HEK293 (cell line): ENCODE results near the gene MAU2.

Experiments
- CTCF ChIA-PET: fragments of 350-600 bp; formaldehyde crosslinking; extraction: SDS; loops from one replicate; lab custom pipeline; 2021; ENCODE audit warnings: antibody characterized with exemption; lab: Yijun Ruan, JAX
- POLR2A ChIA-PET: fragments of 300-600 bp; formaldehyde crosslinking; extraction: SDS; loops from one replicate; lab custom pipeline; 2020; ENCODE audit warnings: antibody characterized with exemption, inconsistent platforms; lab: Yijun Ruan, JAX
- H3K27ac ChIP-seq: fragments of 200-500 bp; sonication (Bioruptor generic); 2 replicates; pipeline ENCODE4 v1.5.1; 2014; ENCODE audit warnings: low read depth, low read length, control low read depth, inconsistent platforms; ENCODE audit errors: extremely low read depth
- H3K36me3 ChIP-seq, 2 experiments: fragments of 200-500 bp in 1 of 2; sonication (Bioruptor generic) in 1 of 2; 1 replicate in 1 of 2; 2 replicates in 1 of 2; pipeline ENCODE4 v1.5.1; 2014 to 2017; ENCODE audit warnings: inconsistent platforms in 2 of 2, low read length in 2 of 2; ENCODE audit not compliant: control insufficient read depth in 2 of 2, insufficient read depth in 1 of 2
- H3K4me1 ChIP-seq: fragments of 200-500 bp; sonication (Bioruptor generic); 2 replicates; pipeline ENCODE4 v1.5.1; 2014; ENCODE audit warnings: mild to moderate bottlenecking, low read length, inconsistent platforms; ENCODE audit not compliant: control insufficient read depth, insufficient read depth
- H3K4me3 ChIP-seq: 2 replicates; pipeline ENCODE4 v1.5.1; 2011; ENCODE audit warnings: low read depth, mild to moderate bottlenecking, control low read depth, low read length, moderate library complexity
- H3K9me3 ChIP-seq: fragments of 200-500 bp; sonication (Bioruptor generic); 2 replicates; pipeline ENCODE4 v1.5.1; 2014; ENCODE audit warnings: low read depth, low read length, inconsistent platforms; ENCODE audit not compliant: control insufficient read depth, insufficient read depth
- AEBP2 ChIP-seq: fragments of 450-650 bp; formaldehyde crosslinking; IDR thresholded peaks from 2 replicates; pipeline ENCODE4 v1.5.1; 2016; ENCODE audit warnings: missing biosample characterization, missing genetic modification characterization, borderline replicate concordance
- BCL11A ChIP-seq: fragments of 450-650 bp; formaldehyde crosslinking; IDR thresholded peaks from 2 replicates; pipeline ENCODE4 v1.5.1; 2016; ENCODE audit warnings: low read depth, missing biosample characterization, missing genetic modification characterization
- GFI1B ChIP-seq: fragments of 450-650 bp; formaldehyde crosslinking; IDR thresholded peaks from 2 replicates; pipeline ENCODE4 v1.5.1; 2016; ENCODE audit warnings: missing biosample characterization, missing genetic modification characterization
- MYNN ChIP-seq: fragments of 450-650 bp; formaldehyde crosslinking; IDR thresholded peaks from 2 replicates; pipeline ENCODE4 v1.5.1; 2016; ENCODE audit warnings: missing biosample characterization, missing genetic modification characterization, borderline replicate concordance
- PATZ1 ChIP-seq: fragments of 450-650 bp; formaldehyde crosslinking; IDR thresholded peaks from 2 replicates; pipeline ENCODE4 v1.5.1; 2016; ENCODE audit warnings: missing biosample characterization, missing genetic modification characterization
- ZBTB11 ChIP-seq: fragments of 450-650 bp; formaldehyde crosslinking; conservative IDR thresholded peaks from 2 replicates; pipeline ENCODE4 v1.5.1; 2016; ENCODE audit warnings: low read depth, missing biosample characterization, missing genetic modification characterization
- ZBTB49 ChIP-seq: fragments of 450-650 bp; formaldehyde crosslinking; IDR thresholded peaks from 2 replicates; pipeline ENCODE4 v1.5.1; 2016; ENCODE audit warnings: missing biosample characterization, missing genetic modification characterization, low read depth
- ZBTB7A ChIP-seq: fragments of 450-650 bp; formaldehyde crosslinking; IDR thresholded peaks from 2 replicates; pipeline ENCODE4 v1.5.1; 2016; ENCODE audit warnings: low read depth, missing biosample characterization, missing genetic modification characterization
- ZNF16 ChIP-seq: fragments of 450-650 bp; formaldehyde crosslinking; IDR thresholded peaks from 2 replicates; pipeline ENCODE4 v1.5.1; 2016; ENCODE audit warnings: low read depth, missing biosample characterization, missing genetic modification characterization
- ZNF202 ChIP-seq: fragments of 450-650 bp; formaldehyde crosslinking; IDR thresholded peaks from 2 replicates; pipeline ENCODE4 v1.5.1; 2016; ENCODE audit warnings: missing biosample characterization, missing genetic modification characterization, borderline replicate concordance
- ZNF221 ChIP-seq: fragments of 450-650 bp; formaldehyde crosslinking; IDR thresholded peaks from 2 replicates; pipeline ENCODE4 v1.5.1; 2017; ENCODE audit warnings: missing biosample characterization, missing genetic modification characterization, borderline replicate concordance
- ZNF335 ChIP-seq: fragments of 450-650 bp; formaldehyde crosslinking; conservative IDR thresholded peaks from 2 replicates; pipeline ENCODE4 v1.5.1; 2016; ENCODE audit warnings: missing biosample characterization, missing genetic modification characterization
- ZNF398 ChIP-seq: fragments of 450-650 bp; formaldehyde crosslinking; IDR thresholded peaks from 2 replicates; pipeline ENCODE4 v1.5.1; 2017; ENCODE audit warnings: missing biosample characterization, missing genetic modification characterization
- ZNF513 ChIP-seq: fragments of 450-650 bp; IDR thresholded peaks from 2 replicates; pipeline ENCODE4 v1.5.1; 2018; ENCODE audit warnings: missing biosample characterization, missing genetic modification characterization
- ZNF549 ChIP-seq: fragments of 450-650 bp; IDR thresholded peaks from 2 replicates; pipeline ENCODE4 v1.5.1; 2018; ENCODE audit warnings: missing biosample characterization, missing genetic modification characterization, mild to moderate bottlenecking, inconsistent platforms, moderate library complexity
- ZNF658 ChIP-seq: fragments of 450-650 bp; formaldehyde crosslinking; IDR thresholded peaks from 2 replicates; pipeline ENCODE4; 2016; ENCODE audit warnings: missing biosample characterization, missing genetic modification characterization

The MAU2 gene

GRCh38 chr19:19334063-19334988 lies 13.7 kb downstream of the MAU2 start:
- Histone ChIP-seq H3K9me3 (no peaks in the 10 kb centered on the region), H3K4me1 (no peaks in the 10 kb centered on the region), H3K27ac (no peak overlapping the region), H3K4me3 (no peak overlapping the region), H3K36me3 (peaks cover 17 to 83% of the 10 kb centered on the region in 2 experiments)
- TF ChIP-seq ZNF202 (tag by site-specific recombination) (no peak), BCL11A (no peak), ZNF221 (no peak), MYNN (tag by site-specific recombination) (no peak), GFI1B (tag by site-specific recombination) (no peak), ZNF658 (tag by site-specific recombination) (no peak), ZNF549 (tag by site-specific recombination) (no peak), ZNF398 (tag by site-specific recombination) (no peak), PATZ1 (tag by site-specific recombination) (no peak), ZNF335 (tag by site-specific recombination) (no peak), AEBP2 (tag by site-specific recombination) (no peak), ZBTB11 (tag by site-specific recombination) (no peak), ZNF513 (tag by site-specific recombination) (no peak), ZNF16 (tag by site-specific recombination) (no peak), ZBTB7A (tag by site-specific recombination) (no peak), ZBTB49 (tag by site-specific recombination) (no peak)
- ChIA-PET POLR2A (interaction anchor here (0.6 kb wide), 1 partner anchor 23 kb away, joined by 13 read pairs; no protein-coding TSS in a partner anchor), CTCF (interaction anchor here (0.6 to 2.4 kb wide), 4 partner anchors 8 to 72 kb away, joined by 3 to 17 read pairs (median 4); no protein-coding TSS in a partner anchor)
